Activated CD4-positive, CD25-positive, alpha-beta regulatory T cell treated with anti-CD3 and anti-CD28 coated beads, Interleukin-2, amount 50 U/mL, for 16 hours (primary cell): Measurements from ENCODE around the gene NLRP11.

Experiments
- DNase-seq: peaks from one replicate; pipeline ENCODE4 v3.0.0-alpha.2; 2020; ENCODE audit warnings: low read depth, low spot score

Gene NLRP11

DNA sequence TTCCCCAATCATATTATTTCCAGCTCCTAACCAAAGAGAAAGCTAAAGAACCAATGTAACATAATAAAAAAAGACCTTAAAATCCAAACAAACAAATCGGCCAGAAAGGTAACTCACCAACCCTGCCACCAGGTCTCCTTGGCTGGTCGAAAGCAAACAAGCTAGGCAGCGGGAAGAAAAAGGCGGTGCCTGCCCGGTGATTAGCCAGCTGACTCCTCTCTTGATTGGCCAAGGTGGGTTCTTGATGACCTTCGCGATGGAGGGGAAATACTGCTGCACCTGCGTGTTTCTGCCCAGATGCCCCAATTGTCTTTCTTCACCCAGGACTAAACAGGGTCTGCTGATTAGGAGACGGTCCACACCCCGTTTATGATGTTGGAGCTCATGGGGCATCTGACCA, at the start of gene NLRP11:
Gene NLRP11, minus strand, starts transcription at position 154 of the 400 bp plus-strand sequence. CDS start 13,825 bp downstream, outside the sequence.
- DNase-seq, result no peak

DNA sequence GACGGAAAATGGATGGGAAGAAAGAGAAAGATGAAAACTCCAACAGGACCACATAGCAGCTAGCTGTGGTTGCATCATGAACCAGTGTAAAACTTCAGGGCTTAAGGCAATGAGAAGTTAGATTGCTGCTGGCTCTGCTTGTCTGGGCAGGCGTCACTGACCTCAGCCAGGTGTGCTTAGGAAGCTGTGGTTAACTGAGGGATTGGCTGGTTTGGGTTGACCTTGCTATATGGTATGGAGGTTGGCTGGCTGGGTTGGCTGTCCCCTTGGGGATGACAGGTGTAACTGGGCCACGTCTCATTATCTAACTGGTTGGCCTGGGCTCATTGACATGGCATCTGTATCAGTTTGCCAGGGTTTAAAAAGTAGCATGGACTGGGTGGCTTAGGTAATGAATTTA, 45.4 kb upstream of the NLRP11 start:
- no peak for DNase-seq

DNA sequence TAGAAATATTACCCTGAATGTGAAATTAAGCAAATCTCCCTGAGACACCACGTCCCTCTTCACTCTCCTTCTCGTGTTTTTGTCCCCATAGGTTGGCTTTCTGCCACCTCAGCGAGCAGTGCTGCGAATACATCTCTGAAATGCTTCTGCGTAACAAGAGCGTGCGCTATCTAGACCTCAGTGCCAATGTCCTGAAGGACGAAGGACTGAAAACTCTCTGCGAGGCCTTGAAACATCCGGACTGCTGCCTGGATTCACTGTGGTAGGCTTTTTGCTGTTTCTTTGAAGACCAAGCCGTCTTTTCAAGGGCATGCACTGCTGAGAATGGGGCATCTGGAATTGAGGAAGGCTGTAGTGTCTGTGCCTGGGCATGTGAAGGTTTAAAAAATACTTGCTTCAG, 38.9 kb upstream of the NLRP11 start:
- no peak for DNase-seq

DNA sequence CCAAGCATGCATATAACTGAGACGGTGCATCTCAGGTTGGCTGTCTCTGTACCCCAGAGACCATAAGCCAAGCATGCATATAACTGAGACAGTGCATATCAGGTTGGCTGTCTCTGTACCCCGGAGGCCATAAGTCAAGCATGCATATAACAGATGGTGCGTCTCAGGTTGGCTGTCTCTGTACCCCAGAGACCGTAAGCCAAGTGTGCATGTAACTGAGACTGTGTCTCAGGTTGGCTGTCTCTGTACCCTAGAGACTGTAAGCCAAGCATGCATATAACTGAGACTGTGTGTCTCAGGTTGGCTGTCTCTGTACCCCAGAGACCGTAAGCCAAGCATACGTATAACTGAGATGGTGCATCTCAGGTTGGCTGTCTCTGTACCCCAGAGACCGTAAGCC, 35.3 kb upstream of the NLRP11 start:
- no peak for DNase-seq

DNA sequence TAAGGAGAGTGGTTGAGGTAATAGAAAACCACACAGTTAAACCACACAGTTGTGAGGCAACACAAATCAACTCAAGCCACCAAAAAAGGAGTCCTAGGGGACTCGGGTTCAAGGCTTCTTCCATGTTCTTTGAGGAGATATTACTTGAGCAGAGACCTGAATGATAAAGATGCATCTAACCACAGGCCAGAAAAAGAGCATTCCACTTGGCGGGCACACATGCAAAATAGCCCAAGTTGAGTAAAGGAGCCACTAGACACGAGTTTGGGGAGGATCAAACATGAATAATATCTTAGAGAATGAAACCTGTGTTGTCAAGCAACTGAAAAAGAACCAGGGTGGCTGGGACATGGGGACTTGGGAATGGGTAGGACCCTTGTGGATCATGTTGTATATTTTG, 34.7 kb upstream of the NLRP11 start:
- no peak for DNase-seq

- no peak for DNase-seq
These were observed 27.2 kb upstream of the NLRP11 start for GRCh38 chr19:55858969-55859368.

GRCh38 chr19:55858401-55858800, 26.6 kb upstream of the NLRP11 start:
- DNase-seq, result no peak

- no peak for DNase-seq
These were observed 26.2 kb upstream of the NLRP11 start for GRCh38 chr19:55857974-55858373.

GRCh38 chr19:55857149-55857548, 25.4 kb upstream of the NLRP11 start:
- DNase-seq, result no peak

GRCh38 chr19:55855160-55855559, 23.4 kb upstream of the NLRP11 start:
- DNase-seq, result no peak

DNA sequence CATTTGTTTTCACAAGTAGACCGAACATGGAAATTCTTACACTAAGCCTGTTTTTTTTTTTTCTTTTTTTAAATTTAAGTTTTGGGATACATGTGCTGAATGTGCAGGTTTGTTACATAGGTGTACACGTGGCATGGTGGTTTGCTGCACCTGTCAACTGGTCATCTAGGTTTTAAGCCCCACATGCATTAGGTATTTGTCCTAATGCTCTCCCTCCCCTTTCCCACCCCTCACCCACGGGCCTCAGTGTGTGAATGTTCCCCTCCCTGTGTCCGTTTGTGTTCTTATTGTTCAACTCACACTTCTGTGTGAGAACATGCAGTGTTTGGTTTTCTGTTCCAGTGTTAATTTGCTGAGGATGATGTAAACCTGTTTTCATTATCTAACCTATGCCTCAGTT, 7.1 kb upstream of the NLRP11 start:
- no peak for DNase-seq

GRCh38 chr19:55838251-55838650, 6.5 kb upstream of the NLRP11 start:
- no peak for DNase-seq

- no peak for DNase-seq
These were observed 4.5 kb upstream of the NLRP11 start, which contains the start of gene NLRP4 for GRCh38 chr19:55836340-55836739. Gene NLRP4 (plus strand): TSS chr19:55836540. CDS start chr19:55852081, 15,541 bp downstream.

GRCh38 chr19:55832676-55833075, 877 bp upstream of the NLRP11 start:
- DNase-seq, result no peak

- DNase-seq, result no peak
These were observed 1.1 kb downstream of the NLRP11 start for GRCh38 chr19:55830656-55831055.

DNA sequence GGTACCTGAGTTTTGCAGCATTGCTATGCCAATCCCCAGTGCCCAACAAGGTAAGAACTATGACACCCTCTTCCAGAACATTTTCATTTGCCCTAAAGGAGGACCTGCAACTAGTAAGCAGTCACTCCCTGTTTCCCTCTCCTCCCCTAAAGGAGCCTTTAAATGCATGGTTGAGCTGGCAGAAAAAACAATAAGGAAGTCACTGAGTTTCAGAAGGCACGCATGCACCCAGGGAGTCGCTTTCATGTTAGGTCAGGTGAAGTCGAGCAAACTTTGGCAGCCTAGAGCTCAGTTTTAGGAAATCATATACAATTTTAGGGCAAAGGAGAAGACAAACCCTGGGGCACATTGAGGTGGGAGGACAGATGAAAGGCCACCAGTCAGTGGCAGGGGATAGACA, 11.8 kb downstream of the NLRP11 start:
- no peak for DNase-seq

DNA sequence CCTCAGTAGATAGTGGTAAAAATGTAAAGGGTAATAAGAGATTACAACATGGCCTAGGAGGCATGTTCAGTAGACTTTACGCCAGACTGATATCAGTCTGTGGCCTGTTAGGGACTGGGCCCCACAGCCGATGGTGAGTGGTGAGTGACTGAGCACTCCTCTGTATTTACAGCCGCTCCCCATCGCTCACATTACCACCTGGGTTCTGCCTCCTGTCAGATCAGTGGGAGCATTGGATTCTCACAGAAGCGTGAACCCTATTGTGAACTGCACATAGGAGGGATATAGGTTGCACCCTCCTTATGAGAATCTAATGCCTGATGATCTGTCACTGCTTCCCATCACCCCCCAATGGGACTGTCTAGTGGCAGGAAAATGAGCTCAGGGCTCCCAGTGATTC, 17.9 kb downstream of the NLRP11 start:
- no peak for DNase-seq

GRCh38 chr19:55812449-55812848, 19.4 kb downstream of the NLRP11 start:
- no peak for DNase-seq

GRCh38 chr19:55811340-55811739, 20.5 kb downstream of the NLRP11 start:
- no peak for DNase-seq

GRCh38 chr19:55809381-55810058, 22.3 kb downstream of the NLRP11 start:
- no peak for DNase-seq

- no peak for DNase-seq
These were observed 29.5 kb downstream of the NLRP11 start for GRCh38 chr19:55802281-55802680.

- DNase-seq, result no peak
These were observed 30.4 kb downstream of the NLRP11 start for GRCh38 chr19:55801416-55801815.

GRCh38 chr19:55795021-55795420, 36.8 kb downstream of the NLRP11 start:
- DNase-seq, result no peak

- DNase-seq, result no peak
These were observed 50.7 kb downstream of the NLRP11 start for GRCh38 chr19:55781112-55781511.
